Panc1 (cell line): ENCODE measurements around the gene SPECC1L.

Source experiments
- CTCF ChIP-seq: fragments of 450-650 bp; IDR thresholded peaks from 2 replicates; pipeline ENCODE4 v1.5.1; 2017; ENCODE audit warnings: mild to moderate bottlenecking
- POLR2AphosphoS5 ChIP-seq: IDR thresholded peaks from 2 replicates; pipeline ENCODE4 v1.6.1; 2012; ENCODE audit warnings: mild to moderate bottlenecking, low read depth, low read length, moderate library complexity
- TCF7L2 ChIP-seq: IDR thresholded peaks from 2 replicates; pipeline ENCODE4 v1.6.1; 2011; ENCODE audit warnings: mild to moderate bottlenecking, low read depth, low read length, inconsistent platforms

- no peak for TF ChIP-seq TCF7L2
- TF ChIP-seq CTCF, result no peak
- no peak for TF ChIP-seq POLR2AphosphoS5
Observed at GRCh38 chr22:24386937-24387471, 116.4 kb downstream of the SPECC1L start.
